ENCODE results near the gene NCF2. TPM values are rescaled to one million over a fixed set of nuclear protein-coding genes. Genes with fewer than 3 reads are reported as not detected.

Gene NCF2
- total and polyA plus RNA-seq, 7 donors = 0.51 to 4.3 (median 2.3) TPM

DNA sequence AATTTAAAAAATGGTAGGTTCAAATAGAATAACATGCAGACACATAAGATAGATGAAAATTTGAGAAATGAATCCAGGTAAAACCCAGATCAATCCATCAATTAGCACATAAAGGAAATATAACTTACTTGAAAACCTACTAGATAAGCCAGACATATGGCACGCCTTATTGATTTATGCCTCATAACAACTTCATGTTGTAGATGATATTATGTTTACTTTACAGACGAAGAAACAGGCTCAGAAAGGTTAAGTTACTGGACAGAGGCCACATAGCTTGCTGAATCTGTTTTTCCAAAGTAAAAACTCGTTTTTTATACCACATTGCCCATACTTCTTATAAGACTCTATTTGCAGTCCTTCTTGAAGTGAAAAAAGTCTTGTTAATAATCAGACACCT lies 22.1 kb upstream of the NCF2 start:
- Histone ChIP-seq H3K9me3 (no peaks in the 10 kb centered on the region), H3K4me1 (no peaks in the 10 kb centered on the region), H3K27ac (no peak overlapping the region), H3K4me3 (no peak overlapping the region), H3K27me3 (ENCODE audit: insufficient read depth in 3 of 3, low read length in 2 of 3) (no peaks in the 10 kb centered on the region), H3K36me3 (ENCODE audit: insufficient read depth in 1 of 2, low read depth in 1 of 2) (no peaks in the 10 kb centered on the region)
- intact Hi-C loops (cut with DNase I) = no loop called here
- ATAC-seq (no peak), DNase-seq (no peak)
- TF ChIP-seq, protein P1, sequence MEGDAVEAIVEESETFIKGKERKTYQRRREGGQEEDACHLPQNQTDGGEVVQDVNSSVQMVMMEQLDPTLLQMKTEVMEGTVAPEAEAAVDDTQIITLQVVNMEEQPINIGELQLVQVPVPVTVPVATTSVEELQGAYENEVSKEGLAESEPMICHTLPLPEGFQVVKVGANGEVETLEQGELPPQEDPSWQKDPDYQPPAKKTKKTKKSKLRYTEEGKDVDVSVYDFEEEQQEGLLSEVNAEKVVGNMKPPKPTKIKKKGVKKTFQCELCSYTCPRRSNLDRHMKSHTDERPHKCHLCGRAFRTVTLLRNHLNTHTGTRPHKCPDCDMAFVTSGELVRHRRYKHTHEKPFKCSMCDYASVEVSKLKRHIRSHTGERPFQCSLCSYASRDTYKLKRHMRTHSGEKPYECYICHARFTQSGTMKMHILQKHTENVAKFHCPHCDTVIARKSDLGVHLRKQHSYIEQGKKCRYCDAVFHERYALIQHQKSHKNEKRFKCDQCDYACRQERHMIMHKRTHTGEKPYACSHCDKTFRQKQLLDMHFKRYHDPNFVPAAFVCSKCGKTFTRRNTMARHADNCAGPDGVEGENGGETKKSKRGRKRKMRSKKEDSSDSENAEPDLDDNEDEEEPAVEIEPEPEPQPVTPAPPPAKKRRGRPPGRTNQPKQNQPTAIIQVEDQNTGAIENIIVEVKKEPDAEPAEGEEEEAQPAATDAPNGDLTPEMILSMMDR (IDR thresholded peaks at IDR 0.05) = no peak
- WGBS, 3 donors = 79 to 87% (median 82%) methylated on average over 3 of the region's 3 CpGs

- WGBS, 3 donors = 36 to 42% (median 39%) methylated on average over 2 of the region's 2 CpGs
- no peak for ATAC-seq
- intact Hi-C loops (cut with DNase I) = no loop called here
Observed at GRCh38 chr1:183611021-183611420, 20.8 kb upstream of the NCF2 start.

DNA sequence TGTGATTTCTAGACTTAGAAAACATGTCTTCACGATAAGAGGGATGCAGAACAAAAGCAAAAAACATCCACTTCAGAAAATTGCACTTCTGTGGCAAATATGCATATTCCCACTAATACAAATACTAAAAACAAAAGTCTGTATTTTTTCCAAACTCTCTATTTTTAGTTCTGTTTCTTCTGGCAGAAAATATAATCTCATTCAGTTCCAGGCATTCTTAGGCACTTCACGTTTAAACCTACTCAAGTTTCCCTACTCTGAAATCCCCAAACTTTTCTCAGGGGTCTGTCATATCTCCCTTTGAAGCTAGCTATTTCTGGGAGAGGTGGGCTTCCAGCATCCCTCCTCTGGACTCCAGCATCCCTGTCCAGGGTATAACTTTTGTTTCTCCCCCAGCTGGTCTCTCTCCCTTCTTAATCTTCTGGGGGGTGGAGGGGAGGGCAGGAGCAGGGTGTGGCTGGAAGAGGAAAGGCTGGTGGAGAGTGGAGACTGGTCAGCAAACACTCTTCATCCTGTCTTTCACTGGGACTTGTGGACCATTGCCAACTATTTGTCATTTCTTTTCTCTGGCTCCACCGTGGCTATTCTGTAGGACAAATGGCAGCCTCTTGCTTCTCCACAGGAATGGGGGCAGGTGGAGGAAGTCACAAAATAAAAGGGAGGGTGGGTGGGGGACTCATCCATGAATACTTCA lies 19.6 kb upstream of the NCF2 start:
- TF ChIP-seq, protein P1 (IDR thresholded peaks at IDR 0.05) = no peak
- Histone ChIP-seq H3K27ac (peak overlapping the region; percentile 12), H3K4me3 (no peak overlapping the region), H3K4me1 (no peaks in the 10 kb centered on the region), H3K36me3 (ENCODE audit: insufficient read depth in 1 of 2, low read depth in 1 of 2) (no peaks in the 10 kb centered on the region), H3K27me3 (ENCODE audit: insufficient read depth in 3 of 3, low read length in 2 of 3) (no peaks in the 10 kb centered on the region), H3K9me3 (no peaks in the 10 kb centered on the region)
- no peak for DNase-seq
- intact Hi-C loops (cut with DNase I) = no loop called here
- 16 to 21% (median 19%) methylated on average over 3 of the region's 3 CpGs for WGBS, 3 donors
- no peak for ATAC-seq

More at GRCh38 chr1:183611021-183611420, 20.8 kb upstream of the NCF2 start:
- Histone ChIP-seq H3K4me3 (no peak overlapping the region), H3K9me3 (no peaks in the 10 kb centered on the region), H3K4me1 (no peaks in the 10 kb centered on the region), H3K36me3 (ENCODE audit: insufficient read depth in 1 of 2, low read depth in 1 of 2) (no peaks in the 10 kb centered on the region), H3K27ac (no peak overlapping the region), H3K27me3 (ENCODE audit: insufficient read depth in 3 of 3, low read length in 2 of 3) (no peaks in the 10 kb centered on the region)
- TF ChIP-seq, protein P1 (IDR thresholded peaks at IDR 0.05) = no peak
- no peak for DNase-seq

- DNase-seq = peak; percentile 56 to 67
- peak overlapping the region; percentile 12 for H3K27ac ChIP-seq
Observed at GRCh38 chr1:183609313-183609712, 19.1 kb upstream of the NCF2 start.

More at GRCh38 chr1:183609313-183609712, 19.1 kb upstream of the NCF2 start:
- intact Hi-C loops (cut with DNase I) = no loop called here
- no peaks in the 10 kb centered on the region for H3K4me1 ChIP-seq
- no peaks in the 10 kb centered on the region for H3K27me3 ChIP-seq (ENCODE audit: insufficient read depth in 3 of 3, low read length in 2 of 3)
- TF ChIP-seq, protein P1 (IDR thresholded peaks at IDR 0.05) = peak; percentile 15
- H3K4me3 ChIP-seq = no peak overlapping the region
- H3K36me3 ChIP-seq (ENCODE audit: insufficient read depth in 1 of 2, low read depth in 1 of 2) = no peaks in the 10 kb centered on the region
- H3K9me3 ChIP-seq = no peaks in the 10 kb centered on the region
- ATAC-seq = peak in 3 of 4 donors; percentile 55 to 68 (median 67)
- 28 to 44% (median 32%) methylated on average over 5 of the region's 5 CpGs for WGBS, 3 donors

All from psoas muscle (tissue), 8 donors.